ENCODE data around the gene DAB1.

Gene DAB1

DNA sequence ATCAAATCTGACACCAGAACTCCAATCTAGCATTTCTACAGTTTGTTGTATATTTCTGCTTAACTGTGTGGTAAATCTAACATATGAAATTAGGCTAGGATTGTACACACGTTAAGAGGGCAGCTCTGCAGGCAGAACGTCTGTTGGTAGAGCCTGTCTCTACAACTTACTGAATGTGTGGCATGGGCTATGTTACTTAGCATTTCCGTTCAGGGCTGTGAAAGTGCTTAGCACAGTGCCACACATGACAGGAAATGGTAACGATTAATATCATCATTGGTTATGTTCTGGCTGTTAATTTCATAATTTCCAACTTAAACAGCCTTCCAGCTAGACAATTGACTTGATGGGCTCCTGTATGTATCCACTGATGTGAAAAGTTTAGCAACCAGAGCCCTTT lies 448.4 kb downstream of the DAB1 start:
- DNase-seq (ENCODE audit: low read depth): no peak

DNA sequence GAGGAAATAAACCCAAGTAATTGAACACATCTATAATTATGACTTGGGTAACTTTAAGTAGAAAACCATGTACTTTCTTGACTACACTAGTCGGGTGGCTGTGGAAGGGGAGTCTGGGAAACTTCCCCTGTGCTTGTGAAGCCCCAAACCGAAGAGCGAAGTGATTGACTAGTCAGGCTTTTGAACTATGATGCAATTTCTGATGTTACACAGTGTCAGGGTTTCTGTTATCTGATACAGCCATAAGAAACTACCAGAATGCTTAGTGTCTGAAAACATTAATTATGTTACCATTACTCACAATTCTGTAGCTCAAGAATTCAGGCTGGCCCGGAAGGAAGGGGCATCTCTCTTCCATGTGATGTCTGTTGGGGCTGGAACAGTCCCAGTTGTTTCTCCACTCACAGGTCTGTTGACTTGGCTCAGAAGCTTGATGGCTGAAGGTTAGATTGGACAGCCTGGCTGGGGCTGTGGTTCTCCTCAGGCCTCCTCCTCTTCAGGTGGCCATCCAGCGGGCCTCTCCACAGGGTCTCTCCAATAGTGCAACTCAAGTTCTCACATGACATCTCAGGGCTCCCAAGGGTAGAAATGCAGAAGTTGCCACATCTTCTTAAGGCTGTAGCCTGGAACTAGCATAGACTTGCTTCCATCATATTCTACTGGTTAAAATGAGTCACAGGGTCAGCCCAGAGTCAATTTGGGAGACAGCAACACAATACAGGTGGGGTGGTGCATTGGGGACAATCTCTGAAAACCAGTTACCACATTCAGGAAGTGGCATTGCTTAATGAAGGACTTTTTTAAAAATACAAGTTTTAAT lies 449.7 kb downstream of the DAB1 start:
- no peak for DNase-seq (ENCODE audit: low read depth)

DNA sequence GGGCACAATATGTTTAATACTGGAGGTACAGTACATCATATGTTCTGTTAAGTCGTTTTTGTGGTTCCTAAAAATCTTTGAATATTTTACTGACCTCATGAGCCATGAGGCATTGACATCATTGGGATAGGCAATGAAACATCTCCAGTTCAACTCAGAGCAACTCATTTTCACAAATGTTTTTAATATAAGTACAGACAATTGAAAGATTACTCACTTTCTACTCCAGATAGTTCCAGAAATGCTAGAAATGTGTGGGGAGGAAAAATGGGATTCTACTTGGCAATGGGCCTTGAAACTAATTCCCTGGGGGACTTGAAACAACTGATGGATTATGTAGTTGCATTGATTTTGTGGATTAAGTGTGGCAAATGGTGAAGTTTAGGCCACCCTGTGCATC lies 450.9 kb downstream of the DAB1 start:
- no peak for DNase-seq (ENCODE audit: low read depth)

GRCh38 chr1:56970280-56970679 lies 453.6 kb downstream of the DAB1 start:
- DNase-seq (ENCODE audit: low read depth): no peak

DNA sequence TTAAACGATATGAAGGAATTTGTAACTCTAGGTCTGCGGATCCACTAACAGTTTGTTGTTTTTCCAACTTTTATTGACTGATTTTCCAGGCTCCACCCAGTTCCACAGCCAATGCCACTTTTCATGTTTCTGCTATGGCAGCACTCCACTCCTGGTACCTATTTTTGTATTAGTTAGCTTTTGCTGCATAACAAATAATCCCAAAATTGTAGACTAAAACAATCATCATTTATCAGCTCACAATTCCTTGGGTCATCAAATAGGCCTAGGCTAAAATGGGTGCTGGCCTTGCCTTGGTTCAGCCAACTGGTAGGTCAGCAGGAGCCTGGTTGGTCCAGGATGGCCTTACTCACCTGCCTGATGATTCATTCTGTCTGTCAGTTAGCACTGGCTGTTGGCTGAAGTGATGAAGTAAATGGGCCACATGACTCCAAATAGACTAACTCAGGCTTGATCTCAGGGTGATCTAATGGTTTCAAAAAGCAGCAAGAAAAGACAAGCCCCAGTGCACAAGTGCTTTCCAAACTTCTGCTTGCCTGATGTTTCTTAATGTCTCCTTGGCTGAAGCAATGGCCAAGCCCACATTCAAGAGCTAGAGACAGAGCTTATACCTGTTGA lies 454.9 kb downstream of the DAB1 start:
- no peak for DNase-seq (ENCODE audit: low read depth)

DNA sequence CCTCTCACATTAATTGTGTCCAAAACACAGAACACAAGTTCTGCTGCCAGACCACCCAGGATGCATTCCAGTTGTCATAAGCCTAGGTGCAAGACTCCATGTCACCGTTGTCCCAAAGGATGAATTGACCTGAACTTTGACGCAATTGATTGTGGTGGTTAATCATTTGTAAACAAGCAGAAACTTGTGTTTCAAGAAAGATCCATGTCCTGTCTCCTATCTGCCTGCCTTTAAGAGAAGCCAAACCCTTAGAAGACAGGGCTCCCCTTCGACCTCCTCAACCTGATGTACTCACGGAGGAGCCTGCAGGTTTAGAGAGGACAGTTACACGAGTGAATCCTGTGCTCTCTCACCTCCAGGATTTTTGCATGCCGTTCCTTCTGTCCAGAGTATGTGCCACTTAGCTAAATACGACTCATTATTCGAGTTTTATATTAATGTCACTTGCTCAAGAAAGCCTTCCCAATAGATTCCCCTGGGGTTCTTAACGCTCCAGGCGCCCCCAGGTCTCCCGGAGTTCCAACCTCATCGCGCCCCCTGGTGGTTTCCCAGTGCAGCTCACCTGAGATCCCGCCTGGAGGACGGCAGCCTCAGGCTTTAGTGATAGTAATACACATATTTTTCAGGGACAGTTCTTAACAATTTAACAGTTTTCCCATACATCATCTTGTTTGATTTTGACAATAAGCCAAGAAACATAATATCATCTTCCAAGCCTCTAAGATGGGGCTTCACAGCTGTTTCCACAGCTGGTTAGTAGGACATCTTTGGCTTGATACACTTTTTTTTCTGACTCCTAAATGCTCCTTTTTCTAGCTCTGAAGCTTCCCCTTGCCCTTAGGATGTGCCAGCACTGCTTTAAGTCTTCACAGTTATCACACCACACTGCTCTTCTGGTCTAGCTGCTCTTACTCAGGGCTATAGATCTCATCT lies 455.7 kb downstream of the DAB1 start:
- no peak for DNase-seq (ENCODE audit: low read depth)

- no peak for DNase-seq (ENCODE audit: low read depth)
Observed at GRCh38 chr1:56967355-56967754, 456.5 kb downstream of the DAB1 start.

DNA sequence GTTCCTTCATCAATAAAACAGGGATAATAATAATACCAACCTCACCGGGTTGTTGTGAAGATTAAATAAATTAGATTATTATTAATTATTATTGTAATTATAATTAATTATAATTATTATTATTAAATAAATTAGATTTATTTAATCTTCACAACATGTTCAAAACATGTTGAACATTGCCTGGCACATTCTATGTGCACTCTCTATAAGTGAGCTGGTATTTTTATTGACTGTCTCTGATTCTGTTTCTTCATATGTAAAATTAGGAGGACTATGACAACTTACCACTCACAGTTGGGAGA lies 457.2 kb downstream of the DAB1 start:
- no peak for DNase-seq (ENCODE audit: low read depth)

DNA sequence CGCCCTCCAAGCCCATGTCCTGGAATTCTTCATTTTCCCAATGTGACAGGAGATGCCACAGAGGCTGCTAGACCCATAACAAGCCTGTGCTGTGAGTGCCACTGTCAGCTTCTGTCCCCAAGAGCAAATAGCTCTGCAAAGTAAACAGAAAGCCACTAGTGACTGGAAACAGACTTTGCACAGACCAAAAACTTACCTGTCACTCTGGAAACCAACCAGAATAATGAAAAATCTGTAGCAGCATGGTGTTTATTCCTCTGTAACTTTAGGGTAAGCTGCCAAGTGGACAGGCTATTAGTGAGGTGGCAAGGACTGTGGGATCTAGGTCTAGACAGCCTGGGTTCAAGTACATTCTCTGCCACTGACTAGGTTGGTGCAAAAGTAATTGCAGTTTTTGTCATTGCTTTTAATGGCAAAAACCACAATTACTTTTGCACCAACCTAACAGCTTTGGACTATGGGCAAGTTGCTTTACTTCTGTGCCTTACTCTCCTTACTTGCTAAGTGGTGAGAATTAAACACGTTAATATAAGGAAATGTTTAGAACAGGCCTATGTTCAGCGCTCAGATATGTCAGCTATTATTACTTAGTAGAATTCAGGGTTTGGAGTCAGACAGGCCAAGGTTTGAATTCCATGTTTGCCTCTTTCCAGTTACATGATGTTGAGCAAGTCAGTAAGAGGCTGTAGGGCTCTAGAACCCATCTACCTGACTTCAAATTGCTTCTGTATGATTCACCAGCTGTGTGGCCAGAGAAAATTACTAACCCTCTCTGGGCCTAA lies 457.8 kb downstream of the DAB1 start, which contains the start of gene C8B:
Gene C8B, minus strand, starts transcription at position 100 of the 782 bp plus-strand sequence. Its CDS starts 67 bp downstream, at position 33.
- no peak for DNase-seq (ENCODE audit: low read depth)

GRCh38 chr1:56965191-56965590 lies 458.7 kb downstream of the DAB1 start:
- no peak for DNase-seq (ENCODE audit: low read depth)

GRCh38 chr1:56964349-56965017 lies 459.4 kb downstream of the DAB1 start:
- DNase-seq (ENCODE audit: low read depth): no peak

DNA sequence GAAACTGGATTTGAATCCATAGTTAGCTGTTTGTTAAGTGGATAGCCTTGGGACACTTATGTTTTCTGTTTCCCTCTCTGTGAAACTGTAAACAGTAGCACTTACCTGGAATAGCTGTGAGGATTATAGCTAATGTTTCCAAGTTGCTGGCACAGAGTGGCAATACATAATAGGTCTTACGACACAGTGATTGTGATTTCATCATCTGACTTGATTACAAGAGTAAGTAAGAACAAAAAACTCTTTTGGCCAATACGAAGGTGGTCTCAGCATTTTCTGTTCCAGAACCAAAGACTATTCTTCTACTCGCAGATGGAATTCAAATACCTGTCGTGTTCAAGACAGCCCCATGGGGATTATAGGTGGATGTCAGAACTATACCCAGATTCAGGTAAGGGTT lies 460.2 kb downstream of the DAB1 start:
- DNase-seq (ENCODE audit: low read depth): no peak

GRCh38 chr1:56961426-56961825 lies 462.4 kb downstream of the DAB1 start:
- DNase-seq (ENCODE audit: low read depth): no peak

DNA sequence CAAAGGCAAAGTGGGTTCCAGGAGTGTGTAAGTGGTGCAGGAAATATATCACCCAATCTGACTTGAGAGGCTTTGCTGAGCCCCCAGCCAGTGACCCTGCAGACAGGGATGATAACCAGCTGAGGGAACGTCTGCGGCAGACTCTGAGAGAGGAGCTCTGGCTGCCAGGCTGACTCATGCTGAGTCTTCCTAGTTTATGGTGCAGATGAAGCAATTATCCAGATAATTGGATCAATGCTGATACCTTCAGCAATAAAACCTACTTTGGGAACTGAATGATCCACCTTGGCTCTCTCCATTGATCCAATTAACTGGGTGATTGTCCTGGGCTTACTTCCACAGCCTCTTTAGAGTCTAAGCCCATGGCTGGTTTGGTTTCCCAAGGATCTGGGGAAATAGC lies 465.3 kb downstream of the DAB1 start:
- no peak for DNase-seq (ENCODE audit: low read depth)

DNA sequence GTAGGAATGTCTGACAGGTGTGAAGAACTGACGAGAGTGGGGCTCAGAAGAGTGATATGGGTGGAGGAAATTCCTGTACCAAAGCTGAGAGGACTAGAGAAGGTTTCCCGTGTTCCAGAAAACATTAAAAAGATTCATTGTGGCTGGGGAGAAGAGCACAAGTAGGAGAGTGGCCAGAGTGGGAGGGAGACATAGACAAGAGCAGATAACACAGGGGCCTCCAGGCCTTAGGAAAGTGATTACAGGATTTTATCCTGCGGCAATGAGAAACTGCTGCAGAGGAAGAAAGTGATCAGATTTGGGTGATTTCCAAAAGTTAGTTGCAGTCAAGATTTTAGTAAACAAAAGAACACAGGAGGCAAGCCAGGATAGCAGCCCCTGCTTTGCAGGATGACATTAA lies 465.9 kb downstream of the DAB1 start:
- DNase-seq (ENCODE audit: low read depth): no peak

DNA sequence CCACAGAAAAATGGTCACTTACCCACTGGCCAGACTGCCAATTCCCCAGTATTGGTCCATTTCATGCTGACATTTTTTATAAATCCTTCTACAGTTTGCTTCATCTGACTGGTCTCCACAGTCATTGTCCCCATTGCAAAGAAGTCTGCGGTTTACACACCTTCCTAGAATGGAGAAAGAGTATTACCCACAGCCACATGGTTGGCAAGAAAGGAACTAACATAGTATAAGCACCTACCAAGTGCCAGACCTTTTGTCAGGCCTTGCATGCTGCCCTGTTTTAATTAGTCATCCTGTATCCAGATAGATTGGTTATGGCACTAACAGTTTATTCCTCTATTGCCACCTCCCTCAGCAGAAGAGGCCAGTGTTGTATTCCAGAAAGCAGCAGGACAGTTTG lies 469.2 kb downstream of the DAB1 start:
- DNase-seq (ENCODE audit: low read depth): no peak

DNA sequence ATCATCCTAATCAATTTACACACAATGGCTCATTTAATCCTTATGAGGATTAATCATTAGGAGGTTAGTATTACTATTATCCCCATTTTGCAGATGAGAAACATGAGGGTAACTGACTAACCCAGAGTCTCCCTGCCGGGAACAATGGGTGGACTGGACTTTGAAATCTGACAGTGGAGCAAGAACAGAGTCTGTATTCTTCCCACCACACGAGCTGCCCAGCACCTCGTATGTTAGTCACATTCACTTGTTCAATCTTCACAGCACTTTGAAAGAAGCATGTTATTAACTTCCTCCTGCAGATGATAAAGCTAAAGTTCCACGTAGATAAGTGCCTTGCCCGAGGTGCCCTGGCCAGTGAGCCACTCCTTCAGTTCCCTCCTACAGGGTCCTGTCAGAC lies 470.5 kb downstream of the DAB1 start:
- no peak for DNase-seq (ENCODE audit: low read depth)

DNA sequence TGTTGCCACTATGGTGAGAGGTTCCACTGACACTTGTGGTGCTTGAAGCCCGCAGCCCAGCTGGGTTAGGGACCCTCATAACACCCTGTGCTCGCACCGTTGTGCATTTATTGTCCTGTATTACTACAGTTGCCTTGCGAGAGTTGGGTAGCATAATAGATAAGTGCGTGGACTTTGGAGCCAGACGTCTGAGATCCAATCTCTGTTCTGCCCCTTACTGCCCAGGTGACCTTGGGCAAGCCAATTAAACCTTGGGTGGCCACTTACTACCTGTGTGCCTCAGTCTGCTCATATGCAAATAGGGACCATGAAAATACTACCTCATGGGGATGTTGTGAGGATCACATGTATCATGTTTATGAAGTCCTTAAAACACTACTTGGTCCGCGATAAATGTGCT lies 471.4 kb downstream of the DAB1 start:
- no peak for DNase-seq (ENCODE audit: low read depth)

- DNase-seq (ENCODE audit: low read depth): no peak
Observed at GRCh38 chr1:56948403-56949023, 475.3 kb downstream of the DAB1 start.
